Stimulated activated memory B cell treated with anti-CD40 and anti-IgM and Interleukin-4, amounts not matched to agents 10 μg/mL and 1 μg/mL and 100 μg/mL, for 72 hours (primary cell): ENCODE measurements around the gene MAP4K3.
"Not testable (repeated sequence)": the region's sequence is repeated elsewhere in the genome, so short reads cannot be mapped to it uniquely, and the experiment has no call there.

Experiments used
- ATAC-seq: fragments of 150-1000 bp; cut with Tn5 transposase; 2 replicates; pipeline ENCODE4 v1.10.0; 2021
- H3K27ac Mint-ChIP-seq: one replicate; pipeline ENCODE4 v1.8.0; 2022; ENCODE audit warnings: mild to moderate bottlenecking, mixed read lengths
- H3K27me3 Mint-ChIP-seq: one replicate; pipeline ENCODE4 v1.8.0; 2022; ENCODE audit warnings: mixed read lengths
- H3K36me3 Mint-ChIP-seq: one replicate; pipeline ENCODE4 v1.8.0; 2022; ENCODE audit warnings: mixed read lengths
- H3K4me1 Mint-ChIP-seq: one replicate; pipeline ENCODE4 v1.8.0; 2022; ENCODE audit warnings: mixed read lengths
- H3K4me3 Mint-ChIP-seq: one replicate; pipeline ENCODE4 v1.8.0; 2022; ENCODE audit warnings: mild to moderate bottlenecking, moderate library complexity, mixed read lengths
- H3K9me3 Mint-ChIP-seq: one replicate; pipeline ENCODE4 v1.8.0; 2022; ENCODE audit warnings: mixed read lengths

MAP4K3 gene

GRCh38 chr2:39405364-39405763 is 31.7 kb downstream of the MAP4K3 start:
- peaks cover 5% of the 10 kb centered on the region for H3K36me3 Mint-ChIP-seq
- no peak overlapping the region for H3K4me3 Mint-ChIP-seq
- H3K27me3 Mint-ChIP-seq, result no peaks in the 10 kb centered on the region
- no peak for ATAC-seq
- no peak overlapping the region for H3K27ac Mint-ChIP-seq
- H3K9me3 Mint-ChIP-seq, result no peaks in the 10 kb centered on the region
- H3K4me1 Mint-ChIP-seq, result peaks cover 72% of the 10 kb centered on the region

- H3K27ac Mint-ChIP-seq, result peak overlapping the region; percentile 49
These were observed 33.8 kb downstream of the MAP4K3 start for GRCh38 chr2:39403311-39403710.

GRCh38 chr2:39401319-39401718 is 35.8 kb downstream of the MAP4K3 start:
- Mint-ChIP-seq H3K9me3 (no peaks in the 10 kb centered on the region), H3K4me3 (no peak overlapping the region), H3K27me3 (no peaks in the 10 kb centered on the region), H3K36me3 (peaks cover 5% of the 10 kb centered on the region), H3K4me1 (peaks cover 58% of the 10 kb centered on the region), H3K27ac (no peak overlapping the region)
- ATAC-seq, result no peak

More at GRCh38 chr2:39403311-39403710, 33.8 kb downstream of the MAP4K3 start:
- ATAC-seq, result no peak
- peaks cover 66% of the 10 kb centered on the region for H3K4me1 Mint-ChIP-seq
- no peaks in the 10 kb centered on the region for H3K27me3 Mint-ChIP-seq
- H3K36me3 Mint-ChIP-seq, result peaks cover 5% of the 10 kb centered on the region
- H3K9me3 Mint-ChIP-seq, result no peaks in the 10 kb centered on the region
- no peak overlapping the region for H3K4me3 Mint-ChIP-seq

- H3K27ac Mint-ChIP-seq, result no peak overlapping the region
- no peaks in the 10 kb centered on the region for H3K27me3 Mint-ChIP-seq
- H3K4me1 Mint-ChIP-seq, result peaks cover 48% of the 10 kb centered on the region
- H3K4me3 Mint-ChIP-seq, result no peak overlapping the region
- H3K9me3 Mint-ChIP-seq, result no peaks in the 10 kb centered on the region
- ATAC-seq, result no peak
- H3K36me3 Mint-ChIP-seq, result peaks cover 5% of the 10 kb centered on the region
These were observed 37.5 kb downstream of the MAP4K3 start for GRCh38 chr2:39399570-39399969.

GRCh38 chr2:39395313-39395712 is 41.8 kb downstream of the MAP4K3 start:
- no peak overlapping the region for H3K27ac Mint-ChIP-seq
- no peaks in the 10 kb centered on the region for H3K36me3 Mint-ChIP-seq
- H3K9me3 Mint-ChIP-seq, result no peaks in the 10 kb centered on the region
- no peak overlapping the region for H3K4me3 Mint-ChIP-seq
- H3K4me1 Mint-ChIP-seq, result peaks cover 20% of the 10 kb centered on the region
- ATAC-seq, result no peak
- no peaks in the 10 kb centered on the region for H3K27me3 Mint-ChIP-seq

GRCh38 chr2:39394516-39394961 is 42.5 kb downstream of the MAP4K3 start:
- Mint-ChIP-seq H3K27ac (no peak overlapping the region), H3K27me3 (no peaks in the 10 kb centered on the region), H3K4me3 (no peak overlapping the region), H3K9me3 (no peaks in the 10 kb centered on the region), H3K36me3 (no peaks in the 10 kb centered on the region), H3K4me1 (peaks cover 12% of the 10 kb centered on the region)
- ATAC-seq, result no peak

GRCh38 chr2:39392672-39393071 is 44.4 kb downstream of the MAP4K3 start:
- Mint-ChIP-seq H3K27me3 (no peaks in the 10 kb centered on the region), H3K9me3 (no peaks in the 10 kb centered on the region), H3K27ac (no peak overlapping the region), H3K4me1 (peaks cover 12% of the 10 kb centered on the region), H3K36me3 (no peaks in the 10 kb centered on the region), H3K4me3 (no peak overlapping the region)
- no peak for ATAC-seq

GRCh38 chr2:39390216-39390615 is 46.9 kb downstream of the MAP4K3 start:
- peaks cover 7% of the 10 kb centered on the region for H3K4me1 Mint-ChIP-seq
- H3K9me3 Mint-ChIP-seq, result no peaks in the 10 kb centered on the region
- no peaks in the 10 kb centered on the region for H3K36me3 Mint-ChIP-seq
- H3K27me3 Mint-ChIP-seq, result no peaks in the 10 kb centered on the region
- no peak overlapping the region for H3K4me3 Mint-ChIP-seq
- ATAC-seq, result no peak
- H3K27ac Mint-ChIP-seq, result no peak overlapping the region

GRCh38 chr2:39386064-39386463 is 51.0 kb downstream of the MAP4K3 start:
- no peaks in the 10 kb centered on the region for H3K27me3 Mint-ChIP-seq
- no peaks in the 10 kb centered on the region for H3K9me3 Mint-ChIP-seq
- H3K4me3 Mint-ChIP-seq, result no peak overlapping the region
- ATAC-seq, result no peak
- no peak overlapping the region for H3K27ac Mint-ChIP-seq
- H3K36me3 Mint-ChIP-seq, result no peaks in the 10 kb centered on the region
- peaks cover 6% of the 10 kb centered on the region for H3K4me1 Mint-ChIP-seq

- no peak overlapping the region for H3K27ac Mint-ChIP-seq
- no peak overlapping the region for H3K4me3 Mint-ChIP-seq
- no peak for ATAC-seq
- peaks cover 6% of the 10 kb centered on the region for H3K4me1 Mint-ChIP-seq
- H3K9me3 Mint-ChIP-seq, result no peaks in the 10 kb centered on the region
- H3K27me3 Mint-ChIP-seq, result no peaks in the 10 kb centered on the region
- no peaks in the 10 kb centered on the region for H3K36me3 Mint-ChIP-seq
These were observed 51.9 kb downstream of the MAP4K3 start for GRCh38 chr2:39385172-39385571.

GRCh38 chr2:39384071-39384470 is 53.0 kb downstream of the MAP4K3 start:
- H3K9me3 Mint-ChIP-seq, H3K27me3 Mint-ChIP-seq, H3K36me3 Mint-ChIP-seq, H3K27ac Mint-ChIP-seq, H3K4me3 Mint-ChIP-seq, ATAC-seq: not testable (repeated sequence)
- peaks cover 12% of the 10 kb centered on the region for H3K4me1 Mint-ChIP-seq

GRCh38 chr2:39383146-39383545 is 53.9 kb downstream of the MAP4K3 start:
- no peak overlapping the region for H3K4me3 Mint-ChIP-seq
- no peaks in the 10 kb centered on the region for H3K36me3 Mint-ChIP-seq
- H3K9me3 Mint-ChIP-seq, result no peaks in the 10 kb centered on the region
- no peaks in the 10 kb centered on the region for H3K27me3 Mint-ChIP-seq
- no peak for ATAC-seq
- no peak overlapping the region for H3K27ac Mint-ChIP-seq
- H3K4me1 Mint-ChIP-seq, result peaks cover 12% of the 10 kb centered on the region

- Mint-ChIP-seq H3K4me1 (peaks cover 23% of the 10 kb centered on the region), H3K9me3 (no peaks in the 10 kb centered on the region), H3K4me3 (no peak overlapping the region), H3K36me3 (no peaks in the 10 kb centered on the region), H3K27me3 (no peaks in the 10 kb centered on the region), H3K27ac (peak overlapping the region; percentile 10)
- ATAC-seq, result no peak
These were observed 55.4 kb downstream of the MAP4K3 start for GRCh38 chr2:39381653-39382052.

GRCh38 chr2:39380525-39381150 is 56.4 kb downstream of the MAP4K3 start:
- H3K36me3 Mint-ChIP-seq, result peaks cover 7% of the 10 kb centered on the region
- no peak overlapping the region for H3K4me3 Mint-ChIP-seq
- no peaks in the 10 kb centered on the region for H3K27me3 Mint-ChIP-seq
- ATAC-seq, result no peak
- H3K9me3 Mint-ChIP-seq, result peaks cover 1% of the 10 kb centered on the region
- no peak overlapping the region for H3K27ac Mint-ChIP-seq
- H3K4me1 Mint-ChIP-seq, result peaks cover 23% of the 10 kb centered on the region

- no peak overlapping the region for H3K27ac Mint-ChIP-seq
- no peaks in the 10 kb centered on the region for H3K27me3 Mint-ChIP-seq
- H3K4me1 Mint-ChIP-seq, result peaks cover 23% of the 10 kb centered on the region
- no peak overlapping the region for H3K4me3 Mint-ChIP-seq
- peak; percentile 58 for ATAC-seq
- peaks cover 15% of the 10 kb centered on the region for H3K36me3 Mint-ChIP-seq
- H3K9me3 Mint-ChIP-seq, result peaks cover 2% of the 10 kb centered on the region
These were observed 57.2 kb downstream of the MAP4K3 start for GRCh38 chr2:39379643-39380524.

- peaks cover 2% of the 10 kb centered on the region for H3K9me3 Mint-ChIP-seq
- H3K36me3 Mint-ChIP-seq, result peaks cover 17% of the 10 kb centered on the region
- no peak for ATAC-seq
- H3K4me1 Mint-ChIP-seq, result peaks cover 23% of the 10 kb centered on the region
- no peak overlapping the region for H3K4me3 Mint-ChIP-seq
- H3K27ac Mint-ChIP-seq, result no peak overlapping the region
- H3K27me3 Mint-ChIP-seq, result no peaks in the 10 kb centered on the region
These were observed 58.1 kb downstream of the MAP4K3 start for GRCh38 chr2:39378968-39379367.
